Activated naive CD8-positive, alpha-beta T cell treated with anti-CD3 and anti-CD28 coated beads for 36 hours (primary cell): ENCODE data around the gene TMEM63B. TPM values are rescaled to one million over a fixed set of nuclear protein-coding genes. Genes with fewer than 3 reads are reported as not detected.
"Not testable (repeated sequence)": the region's sequence is repeated elsewhere in the genome, so short reads cannot be mapped to it uniquely, and the experiment has no call there.

Experiments
- DNase-seq: peaks from one replicate; pipeline ENCODE4 v3.0.0; 2021
- H3K27ac Mint-ChIP-seq: one replicate; pipeline ENCODE4 v1.8.0; 2022; ENCODE audit warnings: mild to moderate bottlenecking, moderate library complexity, mixed read lengths
- H3K27me3 Mint-ChIP-seq: one replicate; pipeline ENCODE4 v1.8.0; 2022; ENCODE audit warnings: mild to moderate bottlenecking, mixed read lengths
- H3K36me3 Mint-ChIP-seq: one replicate; pipeline ENCODE4 v1.8.0; 2021; ENCODE audit warnings: mild to moderate bottlenecking, mixed read lengths
- H3K4me1 Mint-ChIP-seq: one replicate; pipeline ENCODE4 v1.8.0; 2021; ENCODE audit warnings: mixed read lengths
- H3K4me3 Mint-ChIP-seq: one replicate; pipeline ENCODE4 v1.8.0; 2022; ENCODE audit warnings: mild to moderate bottlenecking, moderate library complexity, mixed read lengths
- H3K9me3 Mint-ChIP-seq: one replicate; pipeline ENCODE4 v1.8.0; 2022; ENCODE audit warnings: mixed read lengths
- total RNA-seq, 2 experiments: library from RNA; stranded (reverse); gene quantifications; one replicate each; pipeline ENCODE4 v1.2.3, GENCODE V29; 2021

The TMEM63B gene
- total RNA-seq, 2 experiments from 2014 or later, result 11.7 to 12.1 TPM

- Mint-ChIP-seq H3K4me3 (no peak overlapping the region), H3K9me3 (no peaks in the 10 kb centered on the region), H3K27me3 (no peaks in the 10 kb centered on the region), H3K4me1 (peaks cover 3% of the 10 kb centered on the region), H3K36me3 (no peaks in the 10 kb centered on the region), H3K27ac (no peak overlapping the region)
- DNase-seq, result no peak
Observed at GRCh38 chr6:44090465-44090864, 36.9 kb upstream of the TMEM63B start.

- DNase-seq, H3K4me1 Mint-ChIP-seq, H3K36me3 Mint-ChIP-seq, H3K27ac Mint-ChIP-seq, H3K4me3 Mint-ChIP-seq, H3K9me3 Mint-ChIP-seq, H3K27me3 Mint-ChIP-seq: not testable (repeated sequence)
Observed at GRCh38 chr6:44091356-44091755, 36.0 kb upstream of the TMEM63B start.

GRCh38 chr6:44091981-44092884, 35.1 kb upstream of the TMEM63B start:
- no peak overlapping the region for H3K4me3 Mint-ChIP-seq
- H3K4me1 Mint-ChIP-seq, result peaks cover 3% of the 10 kb centered on the region
- H3K27ac Mint-ChIP-seq, result no peak overlapping the region
- H3K27me3 Mint-ChIP-seq, result no peaks in the 10 kb centered on the region
- no peaks in the 10 kb centered on the region for H3K36me3 Mint-ChIP-seq
- H3K9me3 Mint-ChIP-seq, result no peaks in the 10 kb centered on the region
- no peak for DNase-seq

- H3K27me3 Mint-ChIP-seq, result no peaks in the 10 kb centered on the region
- no peak for DNase-seq
- H3K9me3 Mint-ChIP-seq, result no peaks in the 10 kb centered on the region
- H3K36me3 Mint-ChIP-seq, result no peaks in the 10 kb centered on the region
- H3K4me3 Mint-ChIP-seq, result no peak overlapping the region
- H3K4me1 Mint-ChIP-seq, result peaks cover 4% of the 10 kb centered on the region
- no peak overlapping the region for H3K27ac Mint-ChIP-seq
Observed at GRCh38 chr6:44093066-44093465, 34.3 kb upstream of the TMEM63B start.

- no peak for DNase-seq
- H3K4me3 Mint-ChIP-seq, result no peak overlapping the region
- no peaks in the 10 kb centered on the region for H3K9me3 Mint-ChIP-seq
- no peaks in the 10 kb centered on the region for H3K36me3 Mint-ChIP-seq
- H3K27ac Mint-ChIP-seq, result no peak overlapping the region
- H3K4me1 Mint-ChIP-seq, result peaks cover 4% of the 10 kb centered on the region
- H3K27me3 Mint-ChIP-seq, result no peaks in the 10 kb centered on the region
Observed at GRCh38 chr6:44093750-44094402, 33.5 kb upstream of the TMEM63B start.

- H3K36me3 Mint-ChIP-seq, result no peaks in the 10 kb centered on the region
- no peak overlapping the region for H3K4me3 Mint-ChIP-seq
- peaks cover 4% of the 10 kb centered on the region for H3K4me1 Mint-ChIP-seq
- H3K9me3 Mint-ChIP-seq, result no peaks in the 10 kb centered on the region
- DNase-seq, result no peak
- no peaks in the 10 kb centered on the region for H3K27me3 Mint-ChIP-seq
- H3K27ac Mint-ChIP-seq, result no peak overlapping the region
Observed at GRCh38 chr6:44094403-44095242, 32.7 kb upstream of the TMEM63B start.

- not testable (repeated sequence) for H3K27ac Mint-ChIP-seq, H3K9me3 Mint-ChIP-seq, H3K27me3 Mint-ChIP-seq
Observed at GRCh38 chr6:44095243-44095623, 32.1 kb upstream of the TMEM63B start.

GRCh38 chr6:44096612-44097011, 30.7 kb upstream of the TMEM63B start:
- H3K4me3 Mint-ChIP-seq, result no peak overlapping the region
- H3K27ac Mint-ChIP-seq, result no peak overlapping the region
- no peaks in the 10 kb centered on the region for H3K36me3 Mint-ChIP-seq
- no peaks in the 10 kb centered on the region for H3K27me3 Mint-ChIP-seq
- peaks cover 2% of the 10 kb centered on the region for H3K4me1 Mint-ChIP-seq
- peak; percentile 70 for DNase-seq
- H3K9me3 Mint-ChIP-seq, result no peaks in the 10 kb centered on the region

More at GRCh38 chr6:44095243-44095623, 32.1 kb upstream of the TMEM63B start:
- DNase-seq, H3K4me1 Mint-ChIP-seq, H3K4me3 Mint-ChIP-seq, H3K36me3 Mint-ChIP-seq: not testable (repeated sequence)

- Mint-ChIP-seq H3K4me3 (no peak overlapping the region), H3K27me3 (no peaks in the 10 kb centered on the region), H3K27ac (no peak overlapping the region), H3K4me1 (peaks cover 2% of the 10 kb centered on the region), H3K36me3 (no peaks in the 10 kb centered on the region), H3K9me3 (no peaks in the 10 kb centered on the region)
- no peak for DNase-seq
Observed at GRCh38 chr6:44097782-44098317, 29.5 kb upstream of the TMEM63B start.

- Mint-ChIP-seq H3K36me3 (no peaks in the 10 kb centered on the region), H3K4me3 (no peak overlapping the region), H3K27ac (no peak overlapping the region), H3K27me3 (no peaks in the 10 kb centered on the region), H3K9me3 (no peaks in the 10 kb centered on the region), H3K4me1 (peaks cover 2% of the 10 kb centered on the region)
- no peak for DNase-seq
Observed at GRCh38 chr6:44099192-44099591, 28.2 kb upstream of the TMEM63B start.

GRCh38 chr6:44100088-44100550, 27.2 kb upstream of the TMEM63B start:
- no peaks in the 10 kb centered on the region for H3K9me3 Mint-ChIP-seq
- no peak overlapping the region for H3K27ac Mint-ChIP-seq
- no peak overlapping the region for H3K4me3 Mint-ChIP-seq
- DNase-seq, result peak; percentile 17
- H3K27me3 Mint-ChIP-seq, result no peaks in the 10 kb centered on the region
- H3K36me3 Mint-ChIP-seq, result no peaks in the 10 kb centered on the region
- H3K4me1 Mint-ChIP-seq, result peaks cover 3% of the 10 kb centered on the region

- Mint-ChIP-seq H3K4me3 (no peak overlapping the region), H3K9me3 (no peaks in the 10 kb centered on the region), H3K27me3 (no peaks in the 10 kb centered on the region), H3K4me1 (peaks cover 3% of the 10 kb centered on the region), H3K27ac (no peak overlapping the region), H3K36me3 (peaks cover 2% of the 10 kb centered on the region)
- no peak for DNase-seq
Observed at GRCh38 chr6:44101832-44102231, 25.5 kb upstream of the TMEM63B start.

- H3K27me3 Mint-ChIP-seq, result no peaks in the 10 kb centered on the region
- no peaks in the 10 kb centered on the region for H3K9me3 Mint-ChIP-seq
- H3K4me3 Mint-ChIP-seq, result no peak overlapping the region
- peaks cover 2% of the 10 kb centered on the region for H3K36me3 Mint-ChIP-seq
- no peak for DNase-seq
- no peak overlapping the region for H3K27ac Mint-ChIP-seq
- peaks cover 3% of the 10 kb centered on the region for H3K4me1 Mint-ChIP-seq
Observed at GRCh38 chr6:44102527-44102926, 24.8 kb upstream of the TMEM63B start.

GRCh38 chr6:44104481-44105021, 22.8 kb upstream of the TMEM63B start:
- DNase-seq, result no peak
- no peak overlapping the region for H3K4me3 Mint-ChIP-seq
- peaks cover 2% of the 10 kb centered on the region for H3K4me1 Mint-ChIP-seq
- H3K9me3 Mint-ChIP-seq, result no peaks in the 10 kb centered on the region
- H3K27ac Mint-ChIP-seq, result no peak overlapping the region
- peaks cover 2% of the 10 kb centered on the region for H3K36me3 Mint-ChIP-seq
- no peaks in the 10 kb centered on the region for H3K27me3 Mint-ChIP-seq
